Measurements from ENCODE around the gene CDCA8.
"Not testable (repeated sequence)": the region's sequence is repeated elsewhere in the genome, so short reads cannot be mapped to it uniquely, and the experiment has no call there.

CDCA8 gene

DNA sequence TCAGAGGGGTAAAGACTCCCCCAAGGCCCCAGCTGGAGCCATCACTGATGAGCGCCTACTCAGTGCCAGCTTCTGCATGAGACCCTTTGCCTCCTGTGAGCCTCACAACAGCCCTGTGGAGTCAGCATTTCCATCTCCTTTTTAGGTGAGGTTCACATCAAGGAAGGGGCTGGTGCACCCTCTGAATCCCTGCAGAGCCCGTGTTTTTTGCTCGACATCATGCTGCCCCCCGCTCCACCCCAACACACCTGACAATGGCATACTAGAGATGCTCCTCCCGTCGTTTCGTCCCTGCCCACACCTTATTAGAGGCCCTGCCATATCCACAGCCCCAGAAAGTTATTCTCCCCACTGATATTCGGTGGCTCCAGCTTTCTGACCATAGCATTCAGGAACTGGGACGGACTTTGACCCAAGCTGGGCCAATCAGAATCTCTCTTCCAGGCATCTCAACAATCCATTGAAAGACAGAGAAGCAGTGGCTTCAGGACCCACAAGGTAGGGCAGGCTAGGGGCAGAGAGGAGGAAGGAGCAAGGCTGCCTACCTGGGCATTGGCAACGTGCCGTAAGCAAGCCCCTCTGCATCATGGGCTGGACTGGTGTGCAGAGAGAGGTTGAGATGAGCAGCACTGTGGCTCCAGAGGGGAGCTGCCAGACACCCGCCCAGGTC is 39.9 kb downstream of the CDCA8 start:
- H3K4me3 ChIP-seq (ENCODE audit: low read depth, low read length) = no peak overlapping the region

DNA sequence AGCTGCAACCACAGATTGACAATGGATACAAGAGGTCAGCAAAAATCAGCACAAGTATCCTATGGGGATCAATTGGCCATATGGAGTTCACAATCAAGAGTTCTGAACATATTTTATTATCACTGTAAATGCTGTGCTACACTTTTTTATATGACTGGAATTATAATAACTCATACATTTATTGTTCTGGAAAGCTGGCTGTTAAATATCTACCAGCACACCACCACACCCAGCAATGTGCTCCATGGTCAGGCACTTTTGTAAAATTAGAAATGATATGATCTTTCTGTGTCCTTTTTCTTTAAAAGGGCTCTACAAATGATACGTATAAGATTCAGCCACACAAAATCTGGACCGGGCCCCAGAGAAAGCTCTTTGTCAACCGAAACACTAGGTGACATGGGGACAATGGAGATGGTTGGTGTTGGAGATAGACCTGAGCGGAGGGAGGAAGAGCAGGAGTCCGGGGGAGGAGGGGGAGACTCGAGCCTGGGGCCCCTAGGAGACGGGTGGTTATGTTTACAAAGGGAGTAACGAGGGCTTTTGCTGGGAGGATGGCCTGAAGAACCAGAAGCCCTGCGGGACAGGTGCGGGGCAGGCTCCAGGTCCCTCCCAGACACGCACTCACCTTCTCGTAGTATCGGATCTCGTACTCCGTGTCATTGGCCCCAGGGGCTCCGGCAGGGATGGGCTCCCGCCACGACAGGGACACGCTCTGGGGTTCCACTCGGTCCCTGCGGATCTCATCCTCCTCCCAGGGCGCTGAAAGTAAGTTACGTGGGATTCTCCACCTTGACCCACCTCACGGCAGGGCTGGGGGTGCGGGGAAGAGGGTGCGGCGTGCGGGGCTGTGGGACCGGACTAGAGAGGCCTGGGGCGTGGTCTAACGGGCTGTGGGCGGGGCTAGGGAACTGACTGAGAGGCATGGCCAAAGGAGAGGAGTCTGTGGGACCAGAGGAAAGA is 42.6 kb downstream of the CDCA8 start:
- H3K4me3 ChIP-seq (ENCODE audit: low read depth, low read length) = peak overlapping the region; percentile 41

DNA sequence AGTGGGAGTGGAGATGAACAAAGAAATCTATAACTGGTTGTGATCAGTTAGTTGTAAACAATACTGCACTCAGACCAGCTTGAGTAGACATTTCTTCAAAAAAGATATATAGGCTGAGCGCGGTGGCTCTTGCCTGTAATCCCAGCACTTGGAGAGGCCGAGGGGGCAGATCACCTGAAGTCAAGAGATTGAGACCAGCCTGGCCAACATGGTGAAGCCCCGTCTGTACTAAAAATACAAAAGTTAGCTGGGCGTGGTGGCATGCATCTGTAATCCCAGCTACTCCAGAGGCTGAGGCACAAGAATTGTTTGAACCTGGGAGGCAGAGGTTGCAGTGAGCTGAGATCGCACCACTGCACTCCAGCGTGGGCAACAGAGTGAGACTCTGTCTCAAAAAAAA is 45.7 kb downstream of the CDCA8 start:
- not testable (repeated sequence) for H3K4me3 ChIP-seq (ENCODE audit: low read depth, low read length)

DNA sequence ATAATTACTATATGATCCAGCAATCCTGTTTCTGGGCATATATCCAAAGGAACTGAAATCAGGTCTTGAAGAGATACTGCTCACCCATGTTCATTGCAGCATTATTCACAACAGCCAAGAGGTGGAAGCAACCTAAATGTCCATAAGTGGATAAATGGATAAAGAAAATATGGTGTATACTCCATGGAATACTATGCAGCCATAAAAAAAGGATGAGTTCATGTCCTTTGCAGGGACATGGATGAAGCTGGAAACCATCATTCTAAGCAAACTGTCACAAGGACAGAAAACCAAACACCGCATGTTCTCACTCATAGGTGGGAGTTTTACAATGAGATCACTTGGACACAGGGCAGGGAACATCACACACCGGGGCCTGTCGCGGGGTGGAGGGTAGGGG is 46.3 kb downstream of the CDCA8 start:
- not testable (repeated sequence) for H3K4me3 ChIP-seq (ENCODE audit: low read depth, low read length)

DNA sequence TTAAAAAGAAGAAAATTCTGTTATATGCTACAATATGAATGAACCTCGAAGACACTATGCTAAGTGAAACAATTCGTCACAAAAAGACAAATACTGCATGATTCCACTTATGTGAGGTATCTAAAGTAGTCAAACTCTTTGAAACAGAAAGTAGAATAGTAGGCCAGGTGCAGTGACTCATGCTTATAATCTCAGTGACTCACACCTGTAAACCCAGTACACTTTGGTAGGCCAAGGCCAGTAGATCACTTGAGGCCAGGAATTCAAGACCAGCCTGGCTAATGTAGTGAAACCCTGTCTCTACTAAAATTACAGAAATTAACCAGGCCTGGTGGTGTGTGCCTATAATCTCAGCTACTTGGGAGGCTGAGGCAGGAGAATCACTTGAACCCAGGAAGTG is 46.9 kb downstream of the CDCA8 start:
- H3K4me3 ChIP-seq (ENCODE audit: low read depth, low read length) = no peak overlapping the region

DNA sequence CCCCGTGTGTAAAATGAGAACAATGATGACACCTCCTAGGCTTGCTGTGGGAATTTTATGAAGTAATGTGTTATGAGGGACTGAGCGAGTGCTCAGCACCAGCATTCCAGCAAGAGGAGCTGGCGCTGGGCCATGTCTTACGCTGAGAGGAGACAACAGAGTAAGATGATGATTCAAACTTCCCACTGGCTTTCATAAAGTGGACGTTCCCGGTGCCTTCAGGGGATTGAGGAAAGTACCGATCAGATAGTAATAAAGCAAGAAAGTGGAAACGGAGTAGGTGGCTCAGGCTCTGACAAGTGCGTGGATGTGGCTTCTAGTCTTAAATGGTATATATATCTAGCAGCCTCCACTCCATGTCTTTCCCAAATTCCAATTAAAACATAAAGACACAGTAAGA is 48.8 kb downstream of the CDCA8 start:
- no peak overlapping the region for H3K4me3 ChIP-seq (ENCODE audit: low read depth, low read length)

DNA sequence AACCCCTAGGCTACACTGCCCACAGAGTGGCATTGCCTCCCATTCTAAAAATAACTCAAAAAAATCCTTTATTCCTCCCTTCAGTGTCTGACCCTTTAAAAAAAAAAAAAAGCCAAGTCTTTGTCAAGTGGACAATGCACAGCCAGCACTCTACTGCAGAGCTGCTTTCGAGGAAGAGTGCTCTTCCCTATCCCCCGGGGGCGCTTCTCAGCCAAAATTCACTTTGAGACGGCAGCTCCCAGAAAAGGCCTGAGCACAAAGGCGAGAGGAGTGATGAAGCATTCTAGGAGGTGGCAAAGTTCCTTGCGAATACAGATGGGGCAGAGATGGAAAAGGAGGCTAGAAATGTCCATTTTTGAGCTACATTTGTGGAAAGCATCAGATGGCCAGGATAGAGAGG is 49.3 kb downstream of the CDCA8 start:
- H3K4me3 ChIP-seq (ENCODE audit: low read depth, low read length) = no peak overlapping the region

DNA sequence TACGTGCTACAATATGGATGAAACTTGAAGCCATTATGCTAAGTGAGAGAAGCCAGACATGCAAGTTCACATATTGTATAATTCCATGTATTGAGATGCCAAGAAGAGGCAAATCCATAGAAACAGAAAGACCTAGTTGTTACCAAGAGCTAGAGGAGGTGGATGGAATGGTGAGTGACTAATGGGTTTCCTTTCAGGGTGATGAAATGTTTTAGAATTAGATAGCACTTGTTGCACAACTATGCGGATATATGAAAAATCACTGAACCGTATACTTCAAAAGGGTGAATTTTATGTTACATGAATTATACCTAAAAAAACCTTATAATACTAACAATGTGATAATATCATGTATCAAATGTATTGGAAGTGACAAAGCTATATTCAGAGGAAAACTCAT is 54.5 kb downstream of the CDCA8 start:
- no peak overlapping the region for H3K4me3 ChIP-seq (ENCODE audit: low read depth, low read length)

DNA sequence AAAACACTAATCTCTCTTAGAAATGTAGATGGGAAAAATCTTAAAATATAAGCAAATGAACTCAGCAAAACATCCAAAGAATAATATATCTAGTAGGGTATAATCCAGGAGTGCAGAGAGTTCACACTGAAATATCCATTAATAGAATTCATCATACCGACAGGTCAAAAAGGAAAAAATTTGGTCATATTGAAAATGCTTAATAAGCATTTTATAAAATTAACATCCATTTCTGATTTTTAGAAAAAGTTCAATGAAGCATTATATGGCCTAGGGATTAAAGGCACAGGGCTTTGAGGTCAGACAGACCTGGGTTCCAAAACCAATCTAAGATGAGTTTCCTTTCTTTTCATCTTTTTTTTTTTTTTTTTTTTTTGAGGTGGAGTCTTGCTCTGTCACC is 56.2 kb downstream of the CDCA8 start:
- H3K4me3 ChIP-seq (ENCODE audit: low read depth, low read length) = no peak overlapping the region

DNA sequence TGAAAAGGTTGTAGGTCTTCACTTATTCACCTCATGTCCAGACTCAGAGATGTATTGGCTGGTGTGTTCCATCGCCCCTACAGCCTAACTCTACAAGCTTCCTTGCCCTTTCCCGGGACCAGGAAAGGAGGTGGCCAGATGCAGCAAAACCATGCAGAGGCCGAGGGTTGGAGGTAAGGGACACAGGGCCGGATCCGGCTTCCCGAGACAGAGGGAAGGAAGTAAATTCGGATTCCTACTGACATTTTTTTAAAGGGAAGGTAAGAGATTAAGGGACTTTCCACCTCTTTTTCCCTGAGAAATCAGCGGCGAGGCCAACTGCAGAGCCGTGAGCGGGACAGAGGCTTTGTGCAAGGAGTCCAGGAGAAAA is 59.9 kb downstream of the CDCA8 start:
- H3K4me3 ChIP-seq (ENCODE audit: low read depth, low read length) = no peak overlapping the region

DNA sequence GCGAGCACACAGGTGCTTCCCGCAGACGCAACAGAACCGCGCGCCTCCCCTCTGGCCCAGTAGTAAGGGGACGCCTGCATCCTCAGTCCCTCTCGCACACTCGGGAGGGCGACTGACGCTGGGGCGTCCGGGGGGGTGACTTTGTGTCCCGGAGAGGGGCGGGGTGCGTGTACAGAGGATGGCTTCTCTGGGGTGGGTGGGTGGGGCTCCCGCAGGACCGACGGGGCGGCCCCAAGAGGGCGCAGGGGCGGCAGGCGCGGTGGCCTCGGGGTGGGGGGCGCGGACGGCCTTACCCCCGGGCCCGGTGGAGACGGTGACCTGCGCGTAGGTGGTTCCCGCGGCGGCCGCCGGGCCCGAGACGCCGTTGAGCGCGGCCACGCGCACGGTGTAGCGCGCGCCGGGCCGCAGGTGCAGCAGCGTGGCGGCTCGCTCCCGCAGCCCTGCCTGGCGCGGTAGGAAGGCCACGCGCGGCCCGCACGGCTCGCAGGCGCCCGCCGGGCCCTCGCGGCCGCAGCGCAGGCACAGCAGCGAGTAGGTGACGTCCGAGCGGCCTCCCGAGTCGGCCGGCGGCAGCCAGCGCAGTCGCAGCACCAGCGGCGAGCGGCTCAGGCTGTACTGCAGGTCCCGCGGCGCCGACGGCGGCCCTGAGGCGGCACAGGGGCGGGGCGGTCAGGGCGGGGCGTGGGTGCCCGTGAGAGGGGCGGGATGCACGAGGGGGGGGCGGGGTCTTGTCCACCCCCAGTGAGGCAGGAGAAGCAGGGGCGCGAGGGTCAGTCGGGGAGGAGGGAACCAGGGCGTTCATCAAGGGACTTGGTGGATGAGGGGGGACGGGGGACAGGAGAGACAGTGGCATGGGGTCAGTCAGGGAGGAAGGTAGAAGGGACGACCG is 60.5 kb downstream of the CDCA8 start:
- H3K4me3 ChIP-seq (ENCODE audit: low read depth, low read length) = peak overlapping the region; percentile 43

DNA sequence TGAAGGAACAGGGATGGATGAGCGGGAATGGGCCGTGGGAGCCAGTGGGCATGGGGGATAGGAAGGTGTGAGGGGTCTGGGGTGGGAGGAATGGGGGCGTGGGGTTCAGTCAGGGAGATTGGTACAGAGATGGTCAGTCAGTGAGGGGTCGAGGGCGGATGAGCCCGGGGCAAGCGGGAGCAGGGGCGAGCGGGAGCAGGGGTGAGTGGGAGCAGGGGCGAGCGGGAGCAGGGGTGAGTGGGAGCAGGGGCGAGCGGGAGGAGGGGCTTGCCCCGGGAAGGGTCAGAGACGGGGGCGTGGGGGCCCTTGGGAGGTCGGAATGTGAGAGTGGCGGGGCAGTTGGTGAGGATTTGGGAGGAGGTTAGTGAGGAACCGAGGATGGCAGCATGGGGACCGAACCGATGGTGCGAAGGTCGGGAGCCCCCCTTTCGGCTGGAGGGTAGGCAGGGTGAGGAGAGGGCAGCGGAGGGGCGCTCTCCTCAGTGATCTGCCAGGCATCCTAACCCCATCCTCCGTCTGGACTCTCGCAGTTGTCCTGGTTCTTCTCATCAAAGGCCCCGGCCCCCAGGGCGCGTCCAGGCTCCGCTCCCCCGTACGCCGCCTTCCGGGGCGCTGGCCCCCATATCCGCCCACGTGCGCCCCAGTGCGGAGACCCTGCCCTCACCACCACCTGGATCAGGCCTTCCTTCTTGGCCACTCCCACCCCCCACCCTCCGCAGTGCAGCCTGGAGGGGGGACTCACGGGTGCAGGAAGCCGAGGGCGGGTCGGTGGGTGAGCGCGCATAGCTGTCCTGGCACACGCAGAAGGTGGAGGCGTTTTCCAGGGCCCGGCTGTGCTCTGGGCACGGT is 61.4 kb downstream of the CDCA8 start:
- peak overlapping the region; percentile 6 for H3K4me3 ChIP-seq (ENCODE audit: low read depth, low read length)

DNA sequence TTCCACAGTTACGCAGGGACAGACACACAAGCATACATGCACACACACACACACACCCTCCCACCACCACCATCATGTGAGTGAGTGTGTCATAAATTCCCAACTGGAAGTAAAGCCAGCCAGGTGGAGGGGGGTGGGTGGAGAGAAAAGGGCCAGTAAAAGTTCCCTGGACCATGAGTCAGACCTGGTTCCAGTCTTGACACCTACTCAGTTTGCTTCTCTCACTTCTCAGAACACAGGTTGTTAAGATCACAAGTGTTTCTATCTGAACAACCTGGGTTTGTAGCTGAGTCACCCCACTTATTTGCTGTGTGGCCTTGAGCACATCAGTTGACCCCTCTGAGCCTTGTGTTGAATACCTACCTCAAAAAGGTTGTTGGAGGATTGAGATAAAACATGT is 63.0 kb downstream of the CDCA8 start:
- no peak overlapping the region for H3K4me3 ChIP-seq (ENCODE audit: low read depth, low read length)

DNA sequence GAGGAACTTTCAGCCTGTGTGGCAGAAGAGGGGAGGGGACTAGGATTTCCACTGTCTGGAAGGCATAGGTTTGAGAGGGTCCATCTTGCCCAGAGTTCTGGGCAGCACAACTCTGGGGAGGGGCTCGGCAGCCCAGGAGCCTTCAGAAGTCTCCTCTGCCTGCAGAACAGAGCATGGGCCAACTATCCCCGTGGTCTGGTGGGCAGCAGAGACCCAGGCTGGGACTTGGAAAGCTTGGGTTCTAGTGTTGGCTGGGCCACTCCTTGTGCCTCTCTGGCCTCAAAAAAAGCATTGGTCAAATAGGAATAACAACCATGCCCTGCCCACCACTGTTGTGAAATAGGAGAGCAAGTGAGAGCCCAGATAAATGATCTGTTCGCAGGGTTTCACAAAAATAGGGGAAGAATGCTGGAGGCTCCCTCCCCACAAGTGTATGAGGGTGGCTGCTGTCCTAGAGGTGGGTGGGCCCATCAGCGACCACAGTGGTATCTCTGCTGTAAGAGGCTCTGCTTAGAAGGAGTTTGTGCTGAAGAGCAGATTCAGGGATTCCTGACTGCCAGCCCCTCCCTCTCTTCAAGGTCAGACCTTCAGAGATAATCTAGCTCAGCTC is 63.7 kb downstream of the CDCA8 start:
- no peak overlapping the region for H3K4me3 ChIP-seq (ENCODE audit: low read depth, low read length)

Data from iPS-11a (cell line).